ENCODE measurements around the gene KRTAP13-4. TPM values are rescaled to one million over a fixed set of nuclear protein-coding genes. Genes with fewer than 3 reads are reported as not detected.

The KRTAP13-4 gene
- total and polyA plus RNA-seq, 10 donors: not detected

- no peaks in the 10 kb centered on the region for H3K4me1 ChIP-seq
- 48 to 81% (median 55%) methylated on average over 1 of the region's 1 CpG for WGBS, 5 donors
- no peaks in the 10 kb centered on the region for H3K9me3 ChIP-seq
- no peak overlapping the region for H3K4me3 ChIP-seq
- no peaks in the 10 kb centered on the region for H3K36me3 ChIP-seq
- no peak for DNase-seq
- H3K27me3 ChIP-seq (replicated peaks in 1 of 7): no peaks in the 10 kb centered on the region
- intact Hi-C loops (cut with DNase I; ENCODE audit: low total_unique reads): no loop called here
- TF ChIP-seq POLR2A (IDR thresholded peaks at IDR 0.05) (no peak), CTCF (IDR thresholded peaks at IDR 0.05 in 8 of 11, conservative IDR thresholded peaks at IDR 0.05 in 3 of 11) (no peak), POLR2AphosphoS5 (IDR thresholded peaks at IDR 0.05) (no peak)
- no peak overlapping the region for H3K27ac ChIP-seq
These were observed 14.2 kb downstream of the KRTAP13-4 start for GRCh38 chr21:30444204-30444603.

GRCh38 chr21:30447056-30447455 is 17.0 kb downstream of the KRTAP13-4 start:
- no peak overlapping the region for H3K27ac ChIP-seq
- WGBS, 5 donors: 8 to 15% (median 11%) methylated on average over 4 of the region's 4 CpGs
- H3K36me3 ChIP-seq: no peaks in the 10 kb centered on the region
- intact Hi-C loops (cut with DNase I; ENCODE audit: low total_unique reads): no loop called here
- H3K9me3 ChIP-seq: no peaks in the 10 kb centered on the region
- H3K4me3 ChIP-seq: no peak overlapping the region
- no peak for DNase-seq
- no peaks in the 10 kb centered on the region for H3K27me3 ChIP-seq (replicated peaks in 1 of 7)
- no peak for TF ChIP-seq POLR2A (IDR thresholded peaks at IDR 0.05)
- no peaks in the 10 kb centered on the region for H3K4me1 ChIP-seq

GRCh38 chr21:30448514-30448913 is 18.5 kb downstream of the KRTAP13-4 start:
- Histone ChIP-seq H3K4me1 (no peaks in the 10 kb centered on the region), H3K9me3 (no peaks in the 10 kb centered on the region), H3K27me3 (replicated peaks in 1 of 7) (no peaks in the 10 kb centered on the region), H3K27ac (no peak overlapping the region), H3K36me3 (no peaks in the 10 kb centered on the region), H3K4me3 (no peak overlapping the region)
- TF ChIP-seq POLR2A (IDR thresholded peaks at IDR 0.05): no peak
- TF ChIP-seq CTCF (IDR thresholded peaks at IDR 0.05 in 8 of 11, conservative IDR thresholded peaks at IDR 0.05 in 3 of 11): no peak
- no peak for TF ChIP-seq POLR2AphosphoS5 (IDR thresholded peaks at IDR 0.05)
- no peak for DNase-seq
- 83 to 94% (median 83%) methylated on average over 3 of the region's 3 CpGs for WGBS, 5 donors
- intact Hi-C loops (cut with DNase I; ENCODE audit: low total_unique reads): no loop called here

- 38 to 68% (median 52%) methylated on average over 3 of the region's 3 CpGs for WGBS, 5 donors
- Histone ChIP-seq H3K4me1 (no peaks in the 10 kb centered on the region), H3K4me3 (no peak overlapping the region), H3K9me3 (no peaks in the 10 kb centered on the region), H3K27me3 (replicated peaks in 1 of 7) (no peaks in the 10 kb centered on the region), H3K27ac (no peak overlapping the region), H3K36me3 (no peaks in the 10 kb centered on the region)
- DNase-seq: no peak
- intact Hi-C loops (cut with DNase I; ENCODE audit: low total_unique reads): no loop called here
- TF ChIP-seq POLR2AphosphoS5 (IDR thresholded peaks at IDR 0.05) (no peak), CTCF (IDR thresholded peaks at IDR 0.05 in 8 of 11, conservative IDR thresholded peaks at IDR 0.05 in 3 of 11) (peak in 1 of 11 experiments; percentile 19)
These were observed 33.7 kb downstream of the KRTAP13-4 start for GRCh38 chr21:30463713-30464112.
